Endothelial cell of umbilical vein (primary cell): ENCODE data around the gene MTFR1L. TPM values are rescaled to one million over a fixed set of nuclear protein-coding genes. Genes with fewer than 3 reads are reported as not detected.

ENCODE experiments used
- BruUV-seq: library from RNA; stranded (reverse); fragments of 400-500 nt; replicated peaks from 2 replicates; lab custom pipeline; 2021; lab: Mats Ljungman, UMichigan
- CTCF ChIA-PET: fragments of 300-600, 350-600 bp; sonication (Branson Sonifier 250); formaldehyde crosslinking; loops from one replicate; lab custom pipeline; 2021; ENCODE audit warnings: antibody characterized with exemption, inconsistent platforms; lab: Charles Lee
- POLR2A ChIA-PET: fragments of 300-600, 350-600 bp; sonication (Branson Sonifier 250); formaldehyde crosslinking; loops from one replicate; lab custom pipeline; 2021; ENCODE audit warnings: antibody characterized with exemption, inconsistent platforms; lab: Charles Lee
- DNase-seq: peaks from one replicate; pipeline ENCODE4 v3.0.0-alpha.2; 2011; ENCODE audit warnings: low read depth, low spot score
- FAIRE-seq: peaks from 2 replicates; lab custom pipeline; 2011; peaks lifted over from hg19 to GRCh38; lab: Jason Lieb, UNC
- H2AFZ ChIP-seq: 2 replicates; pipeline ENCODE4 v1.6.0; 2012; ENCODE audit warnings: low read depth, low read length, control low read depth, inconsistent platforms
- H3K27ac ChIP-seq: 2 replicates; pipeline ENCODE4 v1.5.1; 2011; ENCODE audit warnings: low read depth, mild to moderate bottlenecking, control low read depth, low read length, moderate library complexity; ENCODE audit not compliant: insufficient read depth
- H3K27me3 ChIP-seq, 2 experiments: 2 replicates each; pipeline versions ENCODE4 v1.6.0 to v1.6.1; 2011; ENCODE audit warnings: low read length in 2 of 2, mixed read lengths in 1 of 2; ENCODE audit not compliant: control insufficient read depth in 2 of 2, insufficient read depth in 2 of 2
- H3K36me3 ChIP-seq, 2 experiments: 2 replicates in 1 of 2; 3 replicates in 1 of 2; pipeline ENCODE4 v1.5.1; 2011; ENCODE audit warnings: low read length in 2 of 2, mild to moderate bottlenecking in 1 of 2, moderate library complexity in 1 of 2; ENCODE audit not compliant: control insufficient read depth in 2 of 2, insufficient read depth in 2 of 2; ENCODE audit errors: extremely low read depth in 1 of 2
- H3K4me1 ChIP-seq: 3 replicates; pipeline ENCODE4 v1.5.1; 2011; ENCODE audit warnings: mild to moderate bottlenecking, low read length; ENCODE audit not compliant: control insufficient read depth, insufficient read depth; ENCODE audit errors: extremely low read depth
- H3K4me2 ChIP-seq: 2 replicates; pipeline ENCODE4 v1.6.1; 2011; ENCODE audit warnings: low read length, control low read depth, mixed read lengths; ENCODE audit not compliant: insufficient read depth
- H3K4me3 ChIP-seq, 3 experiments: fragments of 200-600 bp in 1 of 3; sonication (generic), shearing (Covaris generic) in 1 of 3; replicated peaks in 1 of 3; 2 replicates each; pipeline ENCODE4 v1.5.1; 2011 to 2016; ENCODE audit warnings: control low read depth in 3 of 3, low read length in 3 of 3, mild to moderate bottlenecking in 2 of 3, inconsistent platforms in 1 of 3, low read depth in 1 of 3, moderate library complexity in 1 of 3; ENCODE audit not compliant: insufficient read depth in 1 of 3
- H3K79me2 ChIP-seq: 2 replicates; pipeline ENCODE4 v1.6.0; 2012; ENCODE audit warnings: low read length, inconsistent platforms; ENCODE audit not compliant: control insufficient read depth, insufficient read depth
- H3K9ac ChIP-seq: replicated peaks from 2 replicates; pipeline ENCODE3; 2011; ENCODE audit warnings: low read length, control low read depth; ENCODE audit not compliant: insufficient read depth; ENCODE audit errors: extremely low read depth
- H3K9me1 ChIP-seq: replicated peaks from 3 replicates; pipeline ENCODE4 v1.6.0; 2011; ENCODE audit warnings: mild to moderate bottlenecking, low read length; ENCODE audit not compliant: control insufficient read depth, insufficient read depth; ENCODE audit errors: extremely low read depth
- H3K9me3 ChIP-seq: replicated peaks from 2 replicates; pipeline ENCODE4 v1.5.1; 2012; ENCODE audit warnings: low read length, inconsistent platforms; ENCODE audit not compliant: control insufficient read depth, insufficient read depth
- H4K20me1 ChIP-seq: replicated peaks from 2 replicates; pipeline ENCODE3; 2011; ENCODE audit warnings: mild to moderate bottlenecking, low read length; ENCODE audit not compliant: control insufficient read depth, insufficient read depth; ENCODE audit errors: extremely low read depth
- EZH2 ChIP-seq: IDR thresholded peaks from 2 replicates; pipeline ENCODE4 v1.6.1; 2012; ENCODE audit warnings: borderline replicate concordance, low read depth, mild to moderate bottlenecking, moderate library complexity, low read length, inconsistent platforms; ENCODE audit not compliant: severe bottlenecking
- FOS ChIP-seq: IDR thresholded peaks from 2 replicates; pipeline ENCODE4 v1.6.1; 2011; ENCODE audit warnings: mild to moderate bottlenecking, low read length, moderate library complexity, borderline replicate concordance; ENCODE audit not compliant: insufficient read depth
- GATA2 ChIP-seq: IDR thresholded peaks from 2 replicates; pipeline ENCODE4 v1.7.0; 2011; ENCODE audit warnings: low read depth, mild to moderate bottlenecking, moderate library complexity, mixed read lengths, low read length; ENCODE audit not compliant: insufficient read length, insufficient read depth
- JUN ChIP-seq: IDR thresholded peaks from 2 replicates; pipeline ENCODE4 v1.6.1; 2011; ENCODE audit warnings: borderline replicate concordance, low read depth; ENCODE audit not compliant: insufficient read length, insufficient read depth
- MYC ChIP-seq: IDR thresholded peaks from one replicate; pipeline ENCODE4 v1.6.1; 2011; ENCODE audit warnings: mild to moderate bottlenecking, low read depth, low read length
- POLR2A ChIP-seq: IDR thresholded peaks from 2 replicates; pipeline ENCODE4 v1.6.1; 2012; ENCODE audit warnings: low read depth, mild to moderate bottlenecking, control low read depth, low read length
- POLR2AphosphoS5 ChIP-seq: IDR thresholded peaks from 2 replicates; pipeline ENCODE4 v1.6.1; 2012; ENCODE audit warnings: low read depth, mild to moderate bottlenecking, control low read depth, low read length, moderate library complexity; ENCODE audit not compliant: insufficient read depth
- dilution Hi-C: fragments of 300-500 bp; cut with MboI; formaldehyde crosslinking; loops from one replicate; pipeline ENCODE4 v1.15.0; 2019; ENCODE audit warnings: low sequenced_read_pairs; ENCODE audit not compliant: extremely low pct_ligation_motif_present
- intact Hi-C: fragments of 100-400 bp; cut with micrococcal nuclease; formaldehyde crosslinking; loops from one replicate; pipeline ENCODE4 v1.10.0; 2022
- polyA plus RNA-seq, 4 experiments: library from polyadenylated mRNA; depleted of rRNA in 3 of 4; stranded (reverse) in 3 of 4; unstranded in 1 of 4; fragments of >200 nt; gene quantifications; 2 replicates each; pipeline versions ENCODE4 v1.2.1 to v1.2.3, GENCODE V29; 2011 to 2012; ENCODE audit warnings: missing spikeins in 1 of 4
- total RNA-seq: library from RNA; stranded (reverse); gene quantifications from 2 replicates; pipeline ENCODE4 v1.2.3, GENCODE V29; 2021
- TF ChIP-seq, protein P1 (sequence below): IDR thresholded peaks from 2 replicates; pipeline ENCODE4 v1.6.1; 2011; ENCODE audit not compliant: insufficient read depth, insufficient read length
- TF ChIP-seq, protein P2 (sequence below), 2 donors: IDR thresholded peaks; 1 replicate in 1 of 2; 2 replicates in 1 of 2; pipeline ENCODE4 v1.5.1; 2011; ENCODE audit warnings: low read length in 2 of 2, mild to moderate bottlenecking in 2 of 2, moderate library complexity in 2 of 2, control low read depth in 1 of 2, inconsistent platforms in 1 of 2, low read depth in 1 of 2; ENCODE audit not compliant: insufficient read depth in 1 of 2; ENCODE audit errors: extremely low read depth in 1 of 2

Gene MTFR1L
- total and polyA plus RNA-seq, 2 donors (not counting 3 experiments of a cell fraction or from before 2014, with no cell fraction given), result 34.8 to 45.5 TPM

DNA sequence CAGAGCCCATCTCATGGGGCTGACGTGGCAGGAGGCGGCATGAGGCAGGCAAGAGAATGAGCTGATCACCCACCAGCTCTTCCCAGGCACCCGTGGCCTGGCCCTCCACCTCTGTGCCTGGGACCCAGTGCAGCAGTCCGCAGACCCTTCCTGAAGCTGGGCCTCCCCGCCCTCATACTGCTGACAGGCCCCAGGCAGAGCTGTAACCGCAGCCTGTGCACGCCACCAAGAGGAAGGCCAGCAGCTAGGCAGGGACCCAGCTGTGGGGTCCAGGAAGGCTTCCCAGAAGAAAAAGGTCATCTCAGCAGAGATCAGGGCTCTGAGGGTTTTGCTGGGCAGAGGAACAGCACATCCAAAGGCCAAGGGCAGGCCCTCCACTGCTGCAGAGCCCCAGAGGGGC lies 9.8 kb upstream of the MTFR1L start:
- intact Hi-C loops (loop anchor here (1.0 to 10.0 kb wide), 3 partner anchors 191 to 575 kb away; partner anchors contain the start of genes MACO1 and SYF2), dilution Hi-C loops (no loop called here)
- no peak for DNase-seq
- CTCF ChIA-PET, result interaction anchor here (0.7 to 3.1 kb wide), 6 partner anchors 9 to 335 kb away, joined by 3 to 35 read pairs (median 5); partner anchors contain the start of genes MAN1C1 and SELENON
- Histone ChIP-seq H3K4me2 (no peak overlapping the region), H3K27me3 (no peaks in the 10 kb centered on the region), H4K20me1 (no peaks in the 10 kb centered on the region), H3K9me1 (no peaks in the 10 kb centered on the region), H3K36me3 (peaks cover 13 to 58% of the 10 kb centered on the region in 2 experiments), H3K79me2 (no peaks in the 10 kb centered on the region), H3K9ac (no peak overlapping the region), H3K27ac (no peak overlapping the region), H3K9me3 (no peaks in the 10 kb centered on the region), H3K4me3 (no peak overlapping the region), H3K4me1 (peaks cover 17% of the 10 kb centered on the region), H2AFZ (no peak overlapping the region)
- TF ChIP-seq, protein P1, sequence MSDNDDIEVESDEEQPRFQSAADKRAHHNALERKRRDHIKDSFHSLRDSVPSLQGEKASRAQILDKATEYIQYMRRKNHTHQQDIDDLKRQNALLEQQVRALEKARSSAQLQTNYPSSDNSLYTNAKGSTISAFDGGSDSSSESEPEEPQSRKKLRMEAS, result no peak
- TF ChIP-seq JUN (no peak), FOS (no peak), GATA2 (no peak), POLR2A (no peak), POLR2AphosphoS5 (no peak), EZH2 (no peak), MYC (no peak)
- TF ChIP-seq, protein P2, sequence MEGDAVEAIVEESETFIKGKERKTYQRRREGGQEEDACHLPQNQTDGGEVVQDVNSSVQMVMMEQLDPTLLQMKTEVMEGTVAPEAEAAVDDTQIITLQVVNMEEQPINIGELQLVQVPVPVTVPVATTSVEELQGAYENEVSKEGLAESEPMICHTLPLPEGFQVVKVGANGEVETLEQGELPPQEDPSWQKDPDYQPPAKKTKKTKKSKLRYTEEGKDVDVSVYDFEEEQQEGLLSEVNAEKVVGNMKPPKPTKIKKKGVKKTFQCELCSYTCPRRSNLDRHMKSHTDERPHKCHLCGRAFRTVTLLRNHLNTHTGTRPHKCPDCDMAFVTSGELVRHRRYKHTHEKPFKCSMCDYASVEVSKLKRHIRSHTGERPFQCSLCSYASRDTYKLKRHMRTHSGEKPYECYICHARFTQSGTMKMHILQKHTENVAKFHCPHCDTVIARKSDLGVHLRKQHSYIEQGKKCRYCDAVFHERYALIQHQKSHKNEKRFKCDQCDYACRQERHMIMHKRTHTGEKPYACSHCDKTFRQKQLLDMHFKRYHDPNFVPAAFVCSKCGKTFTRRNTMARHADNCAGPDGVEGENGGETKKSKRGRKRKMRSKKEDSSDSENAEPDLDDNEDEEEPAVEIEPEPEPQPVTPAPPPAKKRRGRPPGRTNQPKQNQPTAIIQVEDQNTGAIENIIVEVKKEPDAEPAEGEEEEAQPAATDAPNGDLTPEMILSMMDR (IDR thresholded peaks at IDR 0.05; ENCODE audit: extremely low read depth in 1 of 2, insufficient read depth in 1 of 2, low read depth in 1 of 2, low read length in 2 of 2), result no peak
- no peak for FAIRE-seq
- no TSS peak for BruUV-seq
- POLR2A ChIA-PET, result no interaction called here
